K562 (cell line): ENCODE results near the gene PRR7. TPM values are rescaled to one million over a fixed set of nuclear protein-coding genes. Genes with fewer than 3 reads are reported as not detected.

Source experiments
- CBFA2T2 ChIP-seq: fragments of 450-650 bp; conservative IDR thresholded peaks from 2 replicates; pipeline ENCODE4 v1.6.1; 2017; ENCODE audit warnings: mild to moderate bottlenecking
- JUN ChIP-seq, 2 experiments: sonication (generic) in 1 of 2; formaldehyde crosslinking in 1 of 2; IDR thresholded peaks; 2 replicates each; pipeline versions ENCODE4 v1.6.1 to v1.8.0; 2012 to 2022; ENCODE audit warnings: borderline replicate concordance in 2 of 2, mild to moderate bottlenecking in 2 of 2, improper control_type of control experiment in 1 of 2, low read depth in 1 of 2, low read length in 1 of 2, missing genetic modification reagents in 1 of 2
- MEF2A ChIP-seq: IDR thresholded peaks from 2 replicates; pipeline ENCODE4 v1.6.1; 2011; ENCODE audit warnings: low read depth, mild to moderate bottlenecking, low read length, moderate library complexity; ENCODE audit not compliant: control insufficient read depth
- ZNF212 ChIP-seq: fragments of 450-650 bp; formaldehyde crosslinking; IDR thresholded peaks from 2 replicates; pipeline ENCODE4 v1.4.0; 2020; ENCODE audit warnings: mild to moderate bottlenecking
- ZNF785 ChIP-seq: fragments of 250-450 bp; sonication (Bioruptor Pico); IDR thresholded peaks from 2 replicates; pipeline ENCODE4 v1.4.0; 2020; ENCODE audit warnings: mild to moderate bottlenecking
- polyA plus RNA-seq, 8 experiments: library from polyadenylated mRNA; depleted of rRNA in 4 of 8; stranded (reverse) in 5 of 8; unstranded in 3 of 8; fragments of >200 nt; fragmentation: Nextera tagmentation in 2 of 8; fragmentation: Illumina TruSeq in 1 of 8; extraction: Ambion mirVana in 2 of 8; extraction: Trizol in 1 of 8; gene quantifications; 2 replicates each; pipeline versions ENCODE4 v1.2.1 to v1.2.3, GENCODE V29; 2011 to 2014; ENCODE audit warnings: inconsistent platforms in 1 of 8, missing spikeins in 1 of 8
- total RNA-seq, 7 experiments: library from RNA; depleted of rRNA in 6 of 7; stranded (reverse); fragments of >200 nt in 6 of 7; fragmentation: Illumina TruSeq in 2 of 7; extraction: Trizol in 2 of 7; gene quantifications; 2 replicates each; pipeline versions ENCODE4 v1.2.1 to v1.2.3, GENCODE V29; 2011 to 2021; ENCODE audit warnings: low replicate concordance in 1 of 7
- TF ChIP-seq, protein P1 (sequence below), 3 experiments: IDR thresholded peaks in 2 of 3; conservative IDR thresholded peaks in 1 of 3; 2 replicates each; pipeline ENCODE4 v1.5.1; 2011 to 2012; ENCODE audit warnings: low read length in 3 of 3, mild to moderate bottlenecking in 3 of 3, control low read depth in 2 of 3, improper control_type of control experiment in 1 of 3, inconsistent platforms in 1 of 3, low read depth in 1 of 3, mixed read lengths in 1 of 3, moderate library complexity in 1 of 3; ENCODE audit not compliant: insufficient read depth in 2 of 3
- TF ChIP-seq, protein P2 (sequence below), 2 experiments: fragments of 450-650 bp in 1 of 2; sonication (generic) in 1 of 2; formaldehyde crosslinking in 1 of 2; IDR thresholded peaks in 1 of 2; conservative IDR thresholded peaks in 1 of 2; 2 replicates each; pipeline versions ENCODE4 v1.6.1 to v1.8.1; 2016 to 2023; ENCODE audit warnings: mild to moderate bottlenecking in 2 of 2, moderate library complexity in 2 of 2, inconsistent platforms in 1 of 2, missing genetic modification reagents in 1 of 2

The PRR7 gene
- total and polyA plus RNA-seq, 9 of the 15 experiments (the other 6 are each of a cell fraction or from before 2014, with no cell fraction given) = 0.80 to 11.3 (median 10.4) TPM; not detected in 4

DNA sequence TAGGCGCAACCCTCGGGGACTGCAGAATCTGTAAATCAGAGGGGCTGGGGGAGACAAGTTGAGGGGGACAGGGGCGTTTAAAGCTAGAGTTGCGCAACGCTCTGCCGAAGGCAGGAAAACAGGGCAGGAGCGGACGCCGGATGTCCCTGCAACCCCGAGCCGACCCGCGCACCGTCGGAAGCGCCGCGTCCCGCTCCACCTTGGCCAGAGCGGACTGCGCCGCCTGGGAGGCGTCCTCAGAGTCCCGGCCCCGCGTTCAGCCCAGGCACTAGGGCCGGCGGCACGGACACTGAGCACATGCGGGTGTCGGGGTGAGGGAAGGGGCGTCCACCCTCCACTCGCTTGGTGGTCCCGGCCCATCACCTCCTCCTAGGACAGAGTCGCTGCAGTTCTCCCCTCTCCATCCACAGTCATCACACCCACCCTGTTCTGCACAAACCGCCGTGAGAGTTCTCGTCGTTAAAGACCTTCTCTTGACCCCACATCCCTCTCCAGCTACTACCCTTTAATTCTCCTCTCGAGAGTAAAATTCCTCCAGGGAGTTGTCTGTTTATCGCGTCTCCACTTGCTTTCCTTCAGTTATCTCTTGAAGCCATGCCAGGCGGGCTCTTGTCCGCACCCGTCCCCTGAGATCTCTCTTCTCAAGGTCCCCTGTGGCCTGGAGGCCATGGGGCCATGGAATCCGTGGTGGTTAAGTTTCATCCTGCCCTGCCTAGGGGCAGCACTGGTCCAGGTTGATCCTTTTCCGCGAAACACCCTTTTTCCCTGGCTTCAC is 51.6 kb downstream of the PRR7 start (continued):
- TF ChIP-seq ZNF785 (no peak), MEF2A (no peak), ZNF212 (CRISPR knock-in tag) (no peak), JUN (IDR thresholded peaks at IDR 0.05; ENCODE audit: borderline replicate concordance, low read depth, low read length) (no peak), JUN (CRISPR knock-in tag; IDR thresholded peaks at IDR 0.05; ENCODE audit: borderline replicate concordance) (peak; percentile 62; the same call in 1 of the 2 replicates), CBFA2T2 (peak; percentile 66)
- TF ChIP-seq, protein P1, sequence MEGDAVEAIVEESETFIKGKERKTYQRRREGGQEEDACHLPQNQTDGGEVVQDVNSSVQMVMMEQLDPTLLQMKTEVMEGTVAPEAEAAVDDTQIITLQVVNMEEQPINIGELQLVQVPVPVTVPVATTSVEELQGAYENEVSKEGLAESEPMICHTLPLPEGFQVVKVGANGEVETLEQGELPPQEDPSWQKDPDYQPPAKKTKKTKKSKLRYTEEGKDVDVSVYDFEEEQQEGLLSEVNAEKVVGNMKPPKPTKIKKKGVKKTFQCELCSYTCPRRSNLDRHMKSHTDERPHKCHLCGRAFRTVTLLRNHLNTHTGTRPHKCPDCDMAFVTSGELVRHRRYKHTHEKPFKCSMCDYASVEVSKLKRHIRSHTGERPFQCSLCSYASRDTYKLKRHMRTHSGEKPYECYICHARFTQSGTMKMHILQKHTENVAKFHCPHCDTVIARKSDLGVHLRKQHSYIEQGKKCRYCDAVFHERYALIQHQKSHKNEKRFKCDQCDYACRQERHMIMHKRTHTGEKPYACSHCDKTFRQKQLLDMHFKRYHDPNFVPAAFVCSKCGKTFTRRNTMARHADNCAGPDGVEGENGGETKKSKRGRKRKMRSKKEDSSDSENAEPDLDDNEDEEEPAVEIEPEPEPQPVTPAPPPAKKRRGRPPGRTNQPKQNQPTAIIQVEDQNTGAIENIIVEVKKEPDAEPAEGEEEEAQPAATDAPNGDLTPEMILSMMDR (IDR thresholded peaks at IDR 0.05 in 2 of 3, conservative IDR thresholded peaks at IDR 0.05 in 1 of 3; ENCODE audit: insufficient read depth in 2 of 3, low read depth in 1 of 3, low read length in 3 of 3) = 0 out of 6 replicates have a peak, but pooled peaks of 1 of the 3 experiments have one; percentile 4
- TF ChIP-seq, protein P2, sequence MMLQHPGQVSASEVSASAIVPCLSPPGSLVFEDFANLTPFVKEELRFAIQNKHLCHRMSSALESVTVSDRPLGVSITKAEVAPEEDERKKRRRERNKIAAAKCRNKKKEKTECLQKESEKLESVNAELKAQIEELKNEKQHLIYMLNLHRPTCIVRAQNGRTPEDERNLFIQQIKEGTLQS (IDR thresholded peaks at IDR 0.05) = peak; percentile 53
- TF ChIP-seq, protein P2 (CRISPR knock-in tag; conservative IDR thresholded peaks at IDR 0.05) = no peak
- TF ChIP-seq, all 486 proteins: peak for 63
